IMR-90 (cell line): ENCODE results near the gene UBA1.

Experiments used
- BHLHE40 ChIP-seq: fragments of 150-350 bp; IDR thresholded peaks from 2 replicates; pipeline ENCODE4 v1.6.1; 2016; ENCODE audit warnings: mild to moderate bottlenecking, low read depth, low read length
- MAZ ChIP-seq: IDR thresholded peaks from 2 replicates; pipeline ENCODE4 v1.6.1; 2012; ENCODE audit warnings: low read depth, mild to moderate bottlenecking, low read length, improper control_type of control experiment, moderate library complexity, borderline replicate concordance
- MXI1 ChIP-seq: IDR thresholded peaks from 2 replicates; pipeline ENCODE4 v1.6.1; 2012; ENCODE audit warnings: low read depth, mild to moderate bottlenecking, low read length, moderate library complexity, borderline replicate concordance
- NFE2L2 ChIP-seq: fragments of 150-350 bp; IDR thresholded peaks from 2 replicates; pipeline ENCODE4 v1.6.1; 2016; ENCODE audit warnings: low read depth, mild to moderate bottlenecking, low read length
- POLR2A ChIP-seq: IDR thresholded peaks from 2 replicates; pipeline ENCODE4 v1.6.1; 2012; ENCODE audit warnings: mild to moderate bottlenecking, low read depth, low read length
- RAD21 ChIP-seq: IDR thresholded peaks from 2 replicates; pipeline ENCODE4 v1.6.1; 2012; ENCODE audit warnings: low read length, improper control_type of control experiment
- RCOR1 ChIP-seq: IDR thresholded peaks from 2 replicates; pipeline ENCODE4 v1.6.1; 2012; ENCODE audit warnings: mild to moderate bottlenecking, low read length, improper control_type of control experiment; ENCODE audit not compliant: insufficient replicate concordance
- TF ChIP-seq, protein P1 (sequence below): conservative IDR thresholded peaks from 2 replicates; pipeline ENCODE4 v1.5.1; 2012; ENCODE audit warnings: mild to moderate bottlenecking, low read depth, low read length, improper control_type of control experiment

DNA sequence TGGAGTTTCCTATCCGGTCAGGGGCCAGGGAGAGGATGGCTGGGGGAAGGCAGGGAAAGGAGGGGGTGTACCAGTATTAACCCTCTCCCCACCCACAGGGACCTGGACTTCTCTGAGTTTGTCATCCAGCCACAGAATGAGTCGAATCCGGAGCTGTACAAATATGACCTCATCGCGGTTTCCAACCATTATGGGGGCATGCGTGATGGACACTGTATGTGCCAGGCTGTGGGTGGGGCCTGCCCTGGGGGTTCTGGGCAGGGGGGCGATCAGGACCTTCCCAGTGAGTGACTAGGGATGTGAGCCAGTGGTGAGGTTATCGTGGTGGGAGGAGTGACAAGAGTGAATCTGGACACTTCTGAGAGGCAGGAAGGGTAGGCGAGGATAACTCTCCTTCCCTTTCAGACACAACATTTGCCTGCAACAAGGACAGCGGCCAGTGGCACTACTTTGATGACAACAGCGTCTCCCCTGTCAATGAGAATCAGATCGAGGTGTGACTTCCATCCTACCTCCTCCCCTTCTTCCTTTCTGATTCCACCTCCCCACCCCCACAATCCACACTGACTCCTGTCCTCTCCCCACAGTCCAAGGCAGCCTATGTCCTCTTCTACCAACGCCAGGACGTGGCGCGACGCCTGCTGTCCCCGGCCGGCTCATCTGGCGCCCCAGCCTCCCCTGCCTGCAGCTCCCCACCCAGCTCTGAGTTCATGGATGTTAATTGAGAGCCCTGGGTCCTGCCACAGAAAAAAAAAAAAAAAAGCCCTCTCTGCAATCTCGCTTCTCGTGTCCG lies 53.8 kb downstream of the UBA1 start:
- TF ChIP-seq, protein P1, sequence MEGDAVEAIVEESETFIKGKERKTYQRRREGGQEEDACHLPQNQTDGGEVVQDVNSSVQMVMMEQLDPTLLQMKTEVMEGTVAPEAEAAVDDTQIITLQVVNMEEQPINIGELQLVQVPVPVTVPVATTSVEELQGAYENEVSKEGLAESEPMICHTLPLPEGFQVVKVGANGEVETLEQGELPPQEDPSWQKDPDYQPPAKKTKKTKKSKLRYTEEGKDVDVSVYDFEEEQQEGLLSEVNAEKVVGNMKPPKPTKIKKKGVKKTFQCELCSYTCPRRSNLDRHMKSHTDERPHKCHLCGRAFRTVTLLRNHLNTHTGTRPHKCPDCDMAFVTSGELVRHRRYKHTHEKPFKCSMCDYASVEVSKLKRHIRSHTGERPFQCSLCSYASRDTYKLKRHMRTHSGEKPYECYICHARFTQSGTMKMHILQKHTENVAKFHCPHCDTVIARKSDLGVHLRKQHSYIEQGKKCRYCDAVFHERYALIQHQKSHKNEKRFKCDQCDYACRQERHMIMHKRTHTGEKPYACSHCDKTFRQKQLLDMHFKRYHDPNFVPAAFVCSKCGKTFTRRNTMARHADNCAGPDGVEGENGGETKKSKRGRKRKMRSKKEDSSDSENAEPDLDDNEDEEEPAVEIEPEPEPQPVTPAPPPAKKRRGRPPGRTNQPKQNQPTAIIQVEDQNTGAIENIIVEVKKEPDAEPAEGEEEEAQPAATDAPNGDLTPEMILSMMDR: no peak
- TF ChIP-seq POLR2A: no peak
- no peak for TF ChIP-seq MXI1
- TF ChIP-seq MAZ: no peak
- TF ChIP-seq BHLHE40: no peak
- TF ChIP-seq RAD21: no peak
- TF ChIP-seq NFE2L2: no peak
- TF ChIP-seq RCOR1: no peak
